ENCODE data around the gene TSPAN9. TPM values are rescaled to one million over a fixed set of nuclear protein-coding genes. Genes with fewer than 3 reads are reported as not detected.

TSPAN9 gene
- total RNA-seq, 4 donors from 2014 or later: 27.8 to 47.2 (median 34.3) TPM

GRCh38 chr12:3246253-3246652 lies 169.1 kb downstream of the TSPAN9 start:
- no peak for TF ChIP-seq POLR2A (IDR thresholded peaks at IDR 0.05)
- TF ChIP-seq CTCF (IDR thresholded peaks at IDR 0.05): no peak
- no peak for TF ChIP-seq POLR2AphosphoS5 (IDR thresholded peaks at IDR 0.05)
- no peak for TF ChIP-seq EP300 (IDR thresholded peaks at IDR 0.05)
- Histone ChIP-seq H3K9me3 (no peaks in the 10 kb centered on the region), H3K36me3 (peaks cover 6% of the 10 kb centered on the region), H3K27me3 (no peaks in the 10 kb centered on the region), H3K4me3 (no peak overlapping the region), H3K27ac (no peak overlapping the region), H3K4me1 (peaks cover 11% of the 10 kb centered on the region)
- no peak for DNase-seq (ENCODE audit: low spot score in 2 of 2)
- WGBS: 83% methylated on average over 4 of the region's 4 CpGs

- Histone ChIP-seq H3K4me1 (peaks cover 13% of the 10 kb centered on the region), H3K27me3 (no peaks in the 10 kb centered on the region), H3K9me3 (no peaks in the 10 kb centered on the region), H3K27ac (no peak overlapping the region), H3K36me3 (peaks cover 6% of the 10 kb centered on the region), H3K4me3 (no peak overlapping the region)
- no peak for DNase-seq (ENCODE audit: low spot score in 2 of 2)
- WGBS: 69% methylated on average over 7 of the region's 11 CpGs
- TF ChIP-seq EP300 (IDR thresholded peaks at IDR 0.05) (no peak), POLR2AphosphoS5 (IDR thresholded peaks at IDR 0.05) (no peak), CTCF (IDR thresholded peaks at IDR 0.05) (no peak), POLR2A (IDR thresholded peaks at IDR 0.05) (no peak)
Observed at GRCh38 chr12:3247077-3247476, 169.9 kb downstream of the TSPAN9 start.

GRCh38 chr12:3247629-3248161 lies 170.5 kb downstream of the TSPAN9 start:
- Histone ChIP-seq H3K27me3 (no peaks in the 10 kb centered on the region), H3K9me3 (no peaks in the 10 kb centered on the region), H3K36me3 (peaks cover 6% of the 10 kb centered on the region), H3K4me3 (no peak overlapping the region), H3K4me1 (peaks cover 20% of the 10 kb centered on the region), H3K27ac (no peak overlapping the region)
- WGBS: 77% methylated on average over 9 of the region's 9 CpGs
- no peak for DNase-seq (ENCODE audit: low spot score in 2 of 2)
- TF ChIP-seq EP300 (IDR thresholded peaks at IDR 0.05) (no peak), CTCF (IDR thresholded peaks at IDR 0.05) (no peak), POLR2AphosphoS5 (IDR thresholded peaks at IDR 0.05) (no peak), POLR2A (IDR thresholded peaks at IDR 0.05) (no peak)

- Histone ChIP-seq H3K27ac (no peak overlapping the region), H3K4me1 (peaks cover 22% of the 10 kb centered on the region), H3K4me3 (no peak overlapping the region), H3K27me3 (no peaks in the 10 kb centered on the region), H3K36me3 (peaks cover 6% of the 10 kb centered on the region), H3K9me3 (no peaks in the 10 kb centered on the region)
- TF ChIP-seq CTCF (IDR thresholded peaks at IDR 0.05): no peak
- TF ChIP-seq POLR2A (IDR thresholded peaks at IDR 0.05): no peak
- TF ChIP-seq POLR2AphosphoS5 (IDR thresholded peaks at IDR 0.05): no peak
- no peak for TF ChIP-seq EP300 (IDR thresholded peaks at IDR 0.05)
- no peak for DNase-seq (ENCODE audit: low spot score in 2 of 2)
- 87% methylated on average over 16 of the region's 16 CpGs for WGBS
Observed at GRCh38 chr12:3249081-3249800, 172.1 kb downstream of the TSPAN9 start.

- TF ChIP-seq POLR2AphosphoS5 (IDR thresholded peaks at IDR 0.05) (no peak), EP300 (IDR thresholded peaks at IDR 0.05) (no peak), POLR2A (IDR thresholded peaks at IDR 0.05) (no peak), CTCF (IDR thresholded peaks at IDR 0.05) (no peak)
- H3K36me3 ChIP-seq: no peaks in the 10 kb centered on the region
- H3K9me3 ChIP-seq: no peaks in the 10 kb centered on the region
- H3K27me3 ChIP-seq: no peaks in the 10 kb centered on the region
- peaks cover 22% of the 10 kb centered on the region for H3K4me1 ChIP-seq
- no peak overlapping the region for H3K27ac ChIP-seq
- WGBS: 90% methylated on average over 6 of the region's 6 CpGs
- H3K4me3 ChIP-seq: no peak overlapping the region
- DNase-seq (ENCODE audit: low spot score in 2 of 2): no peak
Observed at GRCh38 chr12:3250034-3250433, 172.9 kb downstream of the TSPAN9 start.

Data from suprapubic skin (tissue), 4 donors.